ENCODE results near the gene CAMK1D.

GRCh38 chr10:12533723-12534122 lies 184.4 kb downstream of the CAMK1D start:
- TF ChIP-seq CTCF (IDR thresholded peaks at IDR 0.05) (no peak), POLR2A (IDR thresholded peaks at IDR 0.05) (no peak)
